ENCODE measurements around the gene SNAP23.

Gene SNAP23

DNA sequence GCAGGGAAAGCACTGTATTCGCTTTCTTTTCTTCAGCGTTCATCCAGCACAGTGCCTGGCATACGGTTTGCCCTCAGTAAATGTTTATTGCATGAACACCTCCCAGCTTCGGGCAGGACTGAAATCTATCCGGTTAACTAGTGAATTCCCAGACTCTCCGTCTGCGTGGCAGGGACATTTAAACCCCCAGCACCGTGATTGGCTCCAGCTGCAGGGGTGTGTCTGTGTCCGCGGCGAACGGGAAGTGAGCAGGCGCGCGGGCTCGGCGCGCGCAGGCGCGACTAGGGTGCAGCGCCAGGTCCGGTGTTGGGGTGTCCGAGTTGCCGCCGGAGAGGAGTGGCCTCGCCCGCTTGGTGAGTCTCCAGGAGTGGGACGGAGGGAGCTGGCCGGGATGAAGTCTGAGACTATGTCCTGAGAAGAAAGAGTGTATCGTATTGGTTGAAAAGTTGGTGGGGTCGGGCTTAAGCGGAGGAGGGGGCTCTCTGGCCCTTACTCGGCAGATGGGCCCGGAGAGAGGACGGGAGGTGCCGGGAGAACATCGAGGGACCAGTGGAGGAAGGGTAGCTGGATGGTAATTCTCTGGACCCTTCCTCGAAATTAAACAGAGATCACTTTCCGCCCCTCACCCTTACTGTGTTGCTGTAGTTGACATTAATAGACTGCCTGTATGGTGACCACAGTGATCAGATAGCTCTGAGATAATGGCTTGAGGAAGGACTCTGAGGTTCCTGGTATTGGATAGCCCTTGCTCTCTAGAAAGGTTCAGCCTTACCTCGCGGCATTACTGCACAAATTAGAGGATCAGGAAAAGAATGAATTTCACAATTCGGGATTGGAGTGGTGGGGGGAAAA lies at the start of gene SNAP23:
TSS of gene SNAP23 (plus strand) at position 274 of the 852 bp plus-strand sequence. CDS start 16,213 bp downstream, outside the sequence.
- peaks cover 5% of the 10 kb centered on the region for H3K4me1 ChIP-seq

GRCh38 chr15:42447599-42447998 lies 47.8 kb upstream of the SNAP23 start:
- Histone ChIP-seq H3K27me3 (ENCODE audit: control insufficient read depth, insufficient read depth, low read length) (no peaks in the 10 kb centered on the region), H3K27ac (no peak overlapping the region), H3K79me2 (no peaks in the 10 kb centered on the region), H3K4me2 (ENCODE audit: low read length) (no peak overlapping the region), H3K9ac (no peak overlapping the region), H3K9me3 (ENCODE audit: control insufficient read depth, low read length) (no peaks in the 10 kb centered on the region), H3K4me3 (ENCODE audit: low read depth, low read length) (no peak overlapping the region), H3K36me3 (ENCODE audit: control insufficient read depth, insufficient read depth, low read length) (no peaks in the 10 kb centered on the region), H2AFZ (no peak overlapping the region), H3K4me1 (no peaks in the 10 kb centered on the region)
- TF ChIP-seq, protein P1, sequence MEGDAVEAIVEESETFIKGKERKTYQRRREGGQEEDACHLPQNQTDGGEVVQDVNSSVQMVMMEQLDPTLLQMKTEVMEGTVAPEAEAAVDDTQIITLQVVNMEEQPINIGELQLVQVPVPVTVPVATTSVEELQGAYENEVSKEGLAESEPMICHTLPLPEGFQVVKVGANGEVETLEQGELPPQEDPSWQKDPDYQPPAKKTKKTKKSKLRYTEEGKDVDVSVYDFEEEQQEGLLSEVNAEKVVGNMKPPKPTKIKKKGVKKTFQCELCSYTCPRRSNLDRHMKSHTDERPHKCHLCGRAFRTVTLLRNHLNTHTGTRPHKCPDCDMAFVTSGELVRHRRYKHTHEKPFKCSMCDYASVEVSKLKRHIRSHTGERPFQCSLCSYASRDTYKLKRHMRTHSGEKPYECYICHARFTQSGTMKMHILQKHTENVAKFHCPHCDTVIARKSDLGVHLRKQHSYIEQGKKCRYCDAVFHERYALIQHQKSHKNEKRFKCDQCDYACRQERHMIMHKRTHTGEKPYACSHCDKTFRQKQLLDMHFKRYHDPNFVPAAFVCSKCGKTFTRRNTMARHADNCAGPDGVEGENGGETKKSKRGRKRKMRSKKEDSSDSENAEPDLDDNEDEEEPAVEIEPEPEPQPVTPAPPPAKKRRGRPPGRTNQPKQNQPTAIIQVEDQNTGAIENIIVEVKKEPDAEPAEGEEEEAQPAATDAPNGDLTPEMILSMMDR (IDR thresholded peaks at IDR 0.05) = no peak

More for the DNA sequence above, at the start of gene SNAP23:
- no peak within 1 kb of the TSS for H3K9ac ChIP-seq
- H2AFZ ChIP-seq = peak within 1 kb of the TSS; percentile 75
- H3K4me2 ChIP-seq (ENCODE audit: low read length) = peak within 1 kb of the TSS; percentile 85
- peak within 1 kb of the TSS; percentile 92 for H3K4me3 ChIP-seq (ENCODE audit: low read depth, low read length)
- H3K27ac ChIP-seq = peak within 1 kb of the TSS; percentile 80
- H3K9me3 ChIP-seq (ENCODE audit: control insufficient read depth, low read length) = no peaks in the 10 kb centered on the region
- no peaks in the 10 kb centered on the region for H3K36me3 ChIP-seq (ENCODE audit: control insufficient read depth, insufficient read depth, low read length)
- H3K27me3 ChIP-seq (ENCODE audit: control insufficient read depth, insufficient read depth, low read length) = no peaks in the 10 kb centered on the region
- H3K79me2 ChIP-seq = peaks cover 3% of the 10 kb centered on the region
- TF ChIP-seq, protein P1 (IDR thresholded peaks at IDR 0.05) = no peak

DNA sequence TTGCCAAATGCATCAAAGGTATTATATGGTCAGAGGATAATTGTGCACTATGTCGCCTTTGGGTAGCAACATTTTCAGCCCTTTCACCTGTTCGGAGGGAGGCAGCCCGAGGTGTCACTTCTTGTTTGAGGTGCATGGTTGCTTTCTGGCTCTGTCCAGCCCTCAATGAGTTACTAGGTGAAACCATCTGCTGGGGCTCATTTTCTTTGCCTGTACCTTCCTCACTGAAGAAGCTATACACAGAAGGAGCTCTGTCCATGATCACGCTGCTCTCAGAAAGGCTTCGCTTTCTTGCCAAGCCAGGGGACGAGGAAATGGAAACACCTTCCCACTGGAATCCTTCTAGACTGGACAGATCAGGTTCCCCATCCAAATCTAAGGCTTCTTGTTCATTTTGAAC lies 47.2 kb upstream of the SNAP23 start:
- TF ChIP-seq, protein P1 (IDR thresholded peaks at IDR 0.05) = no peak
- Histone ChIP-seq H3K4me3 (ENCODE audit: low read depth, low read length) (no peak overlapping the region), H3K4me1 (no peaks in the 10 kb centered on the region), H3K9ac (no peak overlapping the region), H3K4me2 (ENCODE audit: low read length) (no peak overlapping the region), H2AFZ (no peak overlapping the region), H3K9me3 (ENCODE audit: control insufficient read depth, low read length) (no peaks in the 10 kb centered on the region), H3K79me2 (no peaks in the 10 kb centered on the region), H3K27ac (no peak overlapping the region), H3K36me3 (ENCODE audit: control insufficient read depth, insufficient read depth, low read length) (no peaks in the 10 kb centered on the region), H3K27me3 (ENCODE audit: control insufficient read depth, insufficient read depth, low read length) (no peaks in the 10 kb centered on the region)

- Histone ChIP-seq H3K9ac (no peak overlapping the region), H3K9me3 (ENCODE audit: control insufficient read depth, low read length) (no peaks in the 10 kb centered on the region), H3K36me3 (ENCODE audit: control insufficient read depth, insufficient read depth, low read length) (no peaks in the 10 kb centered on the region), H3K27ac (no peak overlapping the region), H3K4me1 (no peaks in the 10 kb centered on the region), H3K27me3 (ENCODE audit: control insufficient read depth, insufficient read depth, low read length) (no peaks in the 10 kb centered on the region), H2AFZ (no peak overlapping the region), H3K79me2 (no peaks in the 10 kb centered on the region), H3K4me2 (ENCODE audit: low read length) (no peak overlapping the region), H3K4me3 (ENCODE audit: low read depth, low read length) (no peak overlapping the region)
- TF ChIP-seq, protein P1 (IDR thresholded peaks at IDR 0.05) = no peak
These were observed 45.5 kb upstream of the SNAP23 start for GRCh38 chr15:42449770-42450424.
